Kidney epithelial cell (primary cell): ENCODE results near the gene CCDC88C. TPM values are rescaled to one million over a fixed set of nuclear protein-coding genes. Genes with fewer than 3 reads are reported as not detected.

Source experiments
- DNase-seq: peaks from one replicate; pipeline ENCODE4 v3.0.0-alpha.2; 2010; ENCODE audit warnings: low read depth
- H3K27me3 ChIP-seq: 2 replicates; pipeline ENCODE4 v1.6.0; 2011; ENCODE audit warnings: low read length; ENCODE audit not compliant: control insufficient read depth, insufficient read depth
- H3K36me3 ChIP-seq: 2 replicates; pipeline ENCODE4 v1.5.1; 2011; ENCODE audit warnings: low read length; ENCODE audit not compliant: control insufficient read depth, insufficient read depth
- H3K4me3 ChIP-seq: 2 replicates; pipeline ENCODE4 v1.5.1; 2011; ENCODE audit warnings: low read depth, mild to moderate bottlenecking, control low read depth, low read length
- total RNA-seq: library from RNA; depleted of rRNA; stranded (reverse); fragments of >200 nt; gene quantifications from 2 replicates; pipeline ENCODE4 v1.2.3, GENCODE V29; 2015
- TF ChIP-seq, protein P1 (sequence below): IDR thresholded peaks from 2 replicates; pipeline ENCODE4 v1.5.1; 2011; ENCODE audit warnings: mild to moderate bottlenecking, moderate library complexity, low read length, control low read depth, inconsistent platforms; ENCODE audit not compliant: insufficient read depth, poor library complexity, severe bottlenecking

The CCDC88C gene
- total RNA-seq, 1 donor from 2014 or later = 22.4 TPM

DNA sequence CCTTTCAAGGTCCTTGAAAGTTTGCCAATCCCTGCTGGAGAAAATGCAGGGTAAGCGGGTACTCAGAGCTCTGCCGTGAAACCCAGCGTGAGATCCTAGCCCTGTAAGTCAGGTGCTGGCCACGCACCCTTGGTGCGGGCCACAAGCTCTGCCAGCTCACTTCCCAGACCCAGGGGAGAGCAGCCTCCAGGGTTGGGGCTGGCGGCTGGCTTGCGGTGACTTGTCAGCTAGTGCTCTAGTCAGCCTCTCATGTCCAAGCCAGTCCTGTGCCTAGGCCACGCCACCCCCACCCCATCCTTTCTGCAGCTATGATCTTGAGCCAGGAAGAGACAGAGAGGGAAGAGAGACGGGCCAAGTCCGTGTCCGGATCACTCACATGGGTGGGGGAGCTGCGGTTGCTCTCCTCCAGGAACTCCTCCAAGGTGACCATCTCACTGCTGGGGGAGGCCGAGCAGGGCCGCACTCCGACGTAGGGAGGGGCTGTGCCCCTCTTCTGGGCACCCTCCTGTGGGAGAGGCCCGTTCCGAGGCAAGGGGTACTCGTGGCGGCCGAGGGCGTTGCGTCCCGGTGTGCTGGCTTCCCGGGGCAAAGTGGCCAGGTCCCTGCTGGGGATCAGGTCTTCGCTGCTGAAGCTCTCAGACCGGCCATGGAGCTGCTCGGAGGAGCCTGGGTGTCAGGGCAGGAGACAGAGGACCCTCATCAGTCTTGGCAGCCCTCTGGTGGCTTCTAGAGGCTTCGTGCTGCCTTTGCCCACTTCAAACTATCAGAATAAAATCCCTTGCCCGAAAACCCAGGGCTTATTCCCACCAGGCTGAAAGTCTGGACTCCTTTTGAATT, 139.9 kb downstream of the CCDC88C start:
- DNase-seq = no peak
- no peaks in the 10 kb centered on the region for H3K27me3 ChIP-seq

DNA sequence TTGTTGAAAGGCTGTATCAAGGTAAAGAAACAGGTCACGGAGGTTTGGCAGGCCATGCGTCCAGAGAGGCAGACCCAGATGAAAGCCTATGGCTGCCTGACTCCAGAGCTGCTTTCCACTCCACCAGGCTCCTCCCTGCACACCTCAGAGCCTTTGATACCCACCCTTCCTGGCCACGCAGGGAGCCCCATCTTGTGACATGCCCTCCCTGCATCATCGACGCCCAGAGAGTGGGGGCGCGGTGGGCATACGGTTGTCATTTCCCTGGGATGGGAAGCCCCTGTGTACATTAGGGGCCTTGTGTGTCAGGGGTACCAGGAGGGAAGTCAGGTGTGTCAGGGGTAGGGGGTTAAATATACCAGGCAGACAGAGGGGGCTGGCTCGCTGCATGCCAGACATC, 142.8 kb downstream of the CCDC88C start:
- Histone ChIP-seq H3K4me3 (no peak overlapping the region), H3K36me3 (no peaks in the 10 kb centered on the region), H3K27me3 (no peaks in the 10 kb centered on the region)
- DNase-seq = no peak
- TF ChIP-seq, protein P1, sequence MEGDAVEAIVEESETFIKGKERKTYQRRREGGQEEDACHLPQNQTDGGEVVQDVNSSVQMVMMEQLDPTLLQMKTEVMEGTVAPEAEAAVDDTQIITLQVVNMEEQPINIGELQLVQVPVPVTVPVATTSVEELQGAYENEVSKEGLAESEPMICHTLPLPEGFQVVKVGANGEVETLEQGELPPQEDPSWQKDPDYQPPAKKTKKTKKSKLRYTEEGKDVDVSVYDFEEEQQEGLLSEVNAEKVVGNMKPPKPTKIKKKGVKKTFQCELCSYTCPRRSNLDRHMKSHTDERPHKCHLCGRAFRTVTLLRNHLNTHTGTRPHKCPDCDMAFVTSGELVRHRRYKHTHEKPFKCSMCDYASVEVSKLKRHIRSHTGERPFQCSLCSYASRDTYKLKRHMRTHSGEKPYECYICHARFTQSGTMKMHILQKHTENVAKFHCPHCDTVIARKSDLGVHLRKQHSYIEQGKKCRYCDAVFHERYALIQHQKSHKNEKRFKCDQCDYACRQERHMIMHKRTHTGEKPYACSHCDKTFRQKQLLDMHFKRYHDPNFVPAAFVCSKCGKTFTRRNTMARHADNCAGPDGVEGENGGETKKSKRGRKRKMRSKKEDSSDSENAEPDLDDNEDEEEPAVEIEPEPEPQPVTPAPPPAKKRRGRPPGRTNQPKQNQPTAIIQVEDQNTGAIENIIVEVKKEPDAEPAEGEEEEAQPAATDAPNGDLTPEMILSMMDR = no peak

More for the DNA sequence above, 139.9 kb downstream of the CCDC88C start:
- TF ChIP-seq, protein P1 = no peak
- Histone ChIP-seq H3K36me3 (no peaks in the 10 kb centered on the region), H3K4me3 (no peak overlapping the region)

DNA sequence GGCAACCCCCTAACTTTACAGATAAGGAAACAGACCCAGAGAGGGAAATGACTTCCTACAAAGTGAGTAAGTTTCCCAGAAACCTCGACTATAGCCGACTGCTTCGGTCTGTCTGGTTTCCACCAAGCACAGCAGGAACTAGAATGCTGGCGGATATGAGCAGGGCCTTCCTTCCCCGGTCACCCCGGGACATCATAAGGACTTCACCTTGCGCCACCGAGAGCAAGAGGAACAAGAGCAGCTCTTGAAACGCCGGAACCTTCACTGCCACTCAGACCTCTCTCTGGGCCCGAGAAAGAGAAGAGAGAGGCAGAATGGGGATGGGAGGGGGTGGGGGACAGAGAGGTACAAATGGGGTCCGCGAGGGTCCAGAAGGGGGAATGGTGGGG, 143.7 kb downstream of the CCDC88C start:
- H3K36me3 ChIP-seq = no peaks in the 10 kb centered on the region
- no peak overlapping the region for H3K4me3 ChIP-seq
- no peak for DNase-seq
- TF ChIP-seq, protein P1 = no peak
- no peaks in the 10 kb centered on the region for H3K27me3 ChIP-seq

DNA sequence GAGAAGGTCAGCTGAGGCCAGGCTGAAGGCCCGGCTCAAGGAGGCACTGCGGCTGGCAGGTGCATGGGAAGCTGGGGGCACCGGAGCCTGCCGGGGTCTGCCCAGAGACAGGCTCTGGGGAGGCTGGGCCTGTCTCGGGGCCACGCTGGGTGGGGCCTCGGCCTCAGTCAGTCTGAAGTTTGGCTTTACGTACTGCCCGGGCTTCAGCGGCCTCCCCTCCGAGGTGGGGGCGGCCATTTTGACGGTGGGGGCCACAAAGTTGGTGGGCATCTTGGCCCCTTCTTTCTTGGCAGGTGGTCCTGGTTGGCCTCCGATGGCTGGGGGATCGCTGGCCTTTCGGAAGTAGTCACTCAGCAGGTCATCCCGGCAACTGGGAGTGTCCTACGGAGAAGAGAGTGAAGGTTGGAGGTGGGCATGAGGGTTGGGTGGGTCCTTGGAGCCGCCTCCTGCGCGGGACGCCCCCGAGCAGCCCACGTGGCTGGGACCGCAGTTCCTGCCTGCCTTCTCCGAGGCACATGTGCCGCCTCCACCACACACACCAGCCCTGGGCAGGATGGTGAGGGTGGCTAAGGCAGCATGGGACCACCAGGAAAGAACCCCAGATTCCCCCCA, 144.2 kb downstream of the CCDC88C start:
- Histone ChIP-seq H3K4me3 (no peak overlapping the region), H3K27me3 (no peaks in the 10 kb centered on the region), H3K36me3 (no peaks in the 10 kb centered on the region)
- no peak for DNase-seq
- TF ChIP-seq, protein P1 = no peak

DNA sequence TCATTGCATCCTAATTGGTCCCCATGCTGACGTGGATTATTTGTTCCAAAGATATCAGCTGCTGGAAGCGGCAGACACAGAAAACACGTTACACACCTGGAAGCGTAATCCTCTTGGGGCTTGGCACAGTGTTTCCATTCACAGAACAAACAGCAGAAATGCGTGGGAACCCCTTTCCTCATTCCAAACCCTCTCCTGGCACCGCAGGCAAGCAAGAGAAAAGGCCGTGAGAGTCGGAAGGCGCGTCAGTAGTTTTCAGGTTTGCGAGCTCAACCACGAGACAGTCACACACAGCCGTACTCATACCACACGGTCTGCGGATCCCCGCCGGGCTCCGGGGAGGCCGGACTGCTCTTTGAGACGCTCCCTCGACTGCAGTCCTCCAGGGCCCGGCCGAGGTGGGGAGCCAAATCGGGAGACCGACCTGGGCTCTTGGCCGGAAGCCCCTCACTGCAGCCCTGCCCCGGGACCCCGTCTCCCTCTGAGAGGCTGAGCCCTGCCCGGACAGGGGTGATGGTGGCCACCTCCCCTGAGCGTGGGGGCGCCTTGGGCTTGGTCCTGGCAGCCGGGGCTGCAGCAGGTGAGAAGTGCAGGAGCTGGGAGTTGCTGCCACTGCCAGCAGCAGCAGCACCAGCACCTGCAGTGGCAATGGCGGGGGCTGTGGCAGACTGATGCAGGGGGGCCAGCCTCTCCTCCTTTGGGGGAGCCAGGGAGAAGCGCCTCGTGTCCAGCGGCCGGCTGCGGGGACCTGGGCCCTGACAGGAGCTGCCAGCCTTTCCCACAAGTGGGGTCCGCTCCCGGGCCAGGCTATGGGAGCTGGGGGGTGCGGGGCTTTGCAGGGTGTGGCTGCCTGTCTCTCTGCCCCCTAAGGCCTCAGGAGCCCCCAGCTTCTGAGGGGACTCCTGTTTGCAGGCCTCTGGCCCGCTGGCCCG, 145.0 kb downstream of the CCDC88C start:
- no peak for DNase-seq
- H3K27me3 ChIP-seq = no peaks in the 10 kb centered on the region
- no peak overlapping the region for H3K4me3 ChIP-seq
- TF ChIP-seq, protein P1 = no peak
- no peaks in the 10 kb centered on the region for H3K36me3 ChIP-seq
